Left lobe of liver (tissue), 2 donors: ENCODE results near the gene SLC27A1. TPM values are rescaled to one million over a fixed set of nuclear protein-coding genes. Genes with fewer than 3 reads are reported as not detected.

Experiments
- ATAC-seq: fragments of 200-7000 bp; cut with Tn5 transposase; one replicate; pipeline ENCODE4 v1.9.1; 2020; ENCODE audit warnings: mild to moderate bottlenecking, moderate library complexity
- DNase-seq: peaks from one replicate; pipeline ENCODE4 v3.0.0-alpha.2; 2020; ENCODE audit warnings: low spot score
- total RNA-seq: library from RNA; stranded (reverse); gene quantifications from one replicate; pipeline ENCODE4 v1.2.1, GENCODE V29; 2021
- donor health status: DM: no; HTN: no; CAD: no; lungs with moderate emphysema.
- donor health status: DM: no; HTN: yes; CAD: no.

SLC27A1 gene
- 7.0 TPM for total RNA-seq

GRCh38 chr19:17470068-17470841, at the start of gene SLC27A1:
Gene SLC27A1, plus strand, starts transcription at chr19:17470524. Its CDS starts 17 bp downstream, at chr19:17470541.
- ATAC-seq (peak; percentile 88), DNase-seq (peak; percentile 99)

GRCh38 chr19:17421942-17422341, 48.4 kb upstream of the SLC27A1 start:
- ATAC-seq, result no peak
- no peak for DNase-seq

DNA sequence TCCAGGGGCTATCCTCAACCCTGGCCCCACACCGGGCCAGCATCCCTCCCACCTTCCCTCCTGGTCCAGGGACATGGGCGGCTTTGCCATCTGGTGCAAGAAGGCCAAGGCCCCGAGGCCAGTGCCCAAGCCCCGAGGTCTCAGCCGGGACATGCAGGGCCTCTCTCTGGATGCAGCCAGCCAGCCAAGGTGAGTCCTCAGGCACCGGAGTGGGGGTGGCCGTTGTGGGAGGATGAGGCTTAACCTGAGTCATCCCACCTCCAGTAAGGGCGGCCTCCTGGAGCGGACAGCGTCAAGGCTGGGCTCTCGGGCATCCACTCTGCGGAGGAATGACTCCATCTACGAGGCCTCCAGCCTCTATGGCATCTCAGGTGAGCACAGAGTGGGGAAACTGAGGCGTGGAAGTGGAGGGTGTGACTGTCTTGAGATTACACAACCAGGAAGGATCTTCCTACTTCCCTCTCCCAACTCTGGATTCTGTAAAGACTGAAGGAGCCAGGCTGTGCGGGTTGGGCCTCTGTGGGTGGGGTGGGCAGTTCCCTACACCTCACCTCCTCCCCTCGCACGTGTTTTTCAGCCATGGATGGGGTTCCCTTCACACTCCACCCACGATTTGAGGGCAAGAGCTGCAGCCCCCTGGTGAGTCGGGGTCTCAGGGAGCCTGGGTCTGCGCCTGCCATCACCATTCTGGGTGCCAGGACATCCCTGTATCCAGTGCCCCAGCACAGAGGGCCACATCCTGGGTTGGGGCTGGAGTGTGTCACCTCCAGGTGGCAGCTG, 46.7 kb upstream of the SLC27A1 start:
- no peak for DNase-seq
- ATAC-seq, result no peak

DNA sequence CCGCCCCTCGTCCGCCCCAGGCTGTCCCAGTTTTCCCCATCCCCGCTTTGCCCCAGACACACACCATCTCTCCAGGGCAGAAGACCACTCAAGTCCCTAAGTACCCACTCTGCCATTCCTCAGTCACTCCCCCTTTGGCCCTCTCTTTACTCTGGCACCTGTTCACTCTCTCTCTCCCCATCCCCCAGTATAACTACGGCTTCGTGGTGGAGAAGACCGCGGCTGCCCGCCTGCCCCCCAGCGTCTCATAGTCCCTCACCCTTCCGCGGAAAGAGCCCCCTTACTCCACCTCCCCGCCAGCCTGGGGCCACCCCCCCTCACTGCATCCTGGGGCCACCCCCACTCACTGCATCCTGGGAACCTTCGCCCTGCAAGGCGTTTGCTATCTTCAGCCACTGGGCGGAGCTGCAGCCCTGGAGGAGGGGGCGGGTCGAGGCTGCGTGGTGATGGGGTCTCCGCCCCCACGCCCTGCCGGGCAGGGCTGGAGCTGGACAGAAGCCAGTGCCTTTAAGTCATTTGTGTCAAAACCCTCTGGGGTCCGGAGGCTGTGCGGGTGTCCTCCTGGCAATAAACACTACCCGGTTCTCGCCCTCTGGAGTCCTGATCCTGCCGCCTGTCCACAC, 45.5 kb upstream of the SLC27A1 start:
- ATAC-seq (peak; percentile 18), DNase-seq (peak; percentile 47)

- DNase-seq (no peak), ATAC-seq (peak; percentile 20)
Measured at GRCh38 chr19:17429641-17430113, 40.6 kb upstream of the SLC27A1 start.

DNA sequence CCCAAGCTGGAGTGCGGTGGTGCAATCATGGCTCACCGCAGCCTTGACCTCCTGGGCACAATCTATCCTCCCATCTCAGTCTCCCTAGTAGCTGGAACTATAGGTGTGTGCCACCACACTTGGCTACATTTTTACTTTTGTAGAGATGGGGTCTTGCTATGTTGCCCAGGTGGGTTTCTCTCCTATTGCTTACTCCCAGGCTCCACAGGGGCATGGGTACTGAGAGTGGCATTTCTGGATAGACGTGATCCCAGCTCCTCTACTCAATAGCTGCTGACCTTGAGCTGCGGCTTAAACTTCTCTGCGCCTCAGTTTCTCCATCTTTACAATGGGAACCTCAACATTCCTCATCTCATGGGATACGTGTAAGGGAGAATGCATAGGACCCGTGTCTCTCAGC, 38.9 kb upstream of the SLC27A1 start:
- DNase-seq (no peak), ATAC-seq (no peak)

DNA sequence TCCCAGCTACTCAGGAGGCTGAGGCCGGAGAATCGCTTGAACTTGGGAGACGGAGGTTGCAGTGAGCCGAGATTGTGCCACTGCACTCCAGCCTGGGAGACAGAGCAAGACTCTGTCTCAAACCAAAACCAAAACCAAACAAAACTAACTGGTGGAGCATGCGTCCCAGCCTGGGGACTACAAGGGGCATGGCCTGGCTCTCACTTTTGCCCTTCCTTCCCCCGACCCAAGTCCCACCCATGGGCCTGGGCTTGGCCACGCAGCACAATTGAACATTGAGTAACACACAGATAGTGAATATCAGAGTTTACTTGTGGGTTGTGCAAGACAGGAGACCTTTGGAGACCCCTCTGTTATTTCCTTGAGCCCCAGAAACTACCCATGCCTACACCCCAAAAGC, 35.1 kb upstream of the SLC27A1 start:
- ATAC-seq, result peak; percentile 37
- no peak for DNase-seq

DNA sequence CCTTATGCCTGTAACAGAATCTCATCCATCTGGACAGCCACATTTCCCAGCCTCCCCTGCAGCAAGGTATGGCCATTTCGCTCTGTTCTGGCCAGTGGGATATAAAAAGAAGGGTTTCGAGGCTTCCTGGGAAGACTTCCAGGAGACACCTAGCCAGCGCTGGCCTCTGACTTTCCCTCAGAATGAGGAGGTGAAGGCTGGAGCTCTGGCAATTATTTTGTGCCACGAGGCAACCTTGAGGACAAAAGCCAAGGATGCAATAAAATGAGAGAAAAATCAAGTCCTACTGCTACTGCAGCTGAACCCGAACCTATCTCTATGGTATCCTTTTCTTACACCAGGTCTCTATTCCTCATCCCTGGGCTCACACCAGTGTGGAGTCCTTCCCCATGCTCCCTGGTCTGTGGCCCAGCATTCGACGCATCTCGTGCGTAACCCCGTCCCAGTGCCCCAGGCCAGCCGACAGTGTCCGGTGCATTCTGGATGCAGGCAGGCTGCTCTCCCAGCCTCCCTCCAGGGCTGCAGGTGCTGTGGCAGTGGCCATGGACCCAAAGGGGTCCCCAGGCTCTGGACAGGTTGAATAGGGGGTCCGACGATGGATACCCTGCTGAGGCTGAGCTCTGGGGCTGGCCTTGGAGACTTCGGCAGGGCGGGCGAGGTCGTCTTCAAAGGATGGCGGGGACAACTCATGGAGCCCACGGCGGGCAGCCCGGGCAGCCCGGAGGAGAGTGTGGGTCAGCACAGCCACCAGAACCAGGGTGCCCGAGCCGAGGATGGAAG, 34.0 kb upstream of the SLC27A1 start:
- ATAC-seq, result no peak
- DNase-seq, result no peak

GRCh38 chr19:17436874-17437267, 33.5 kb upstream of the SLC27A1 start:
- DNase-seq (no peak), ATAC-seq (no peak)

DNA sequence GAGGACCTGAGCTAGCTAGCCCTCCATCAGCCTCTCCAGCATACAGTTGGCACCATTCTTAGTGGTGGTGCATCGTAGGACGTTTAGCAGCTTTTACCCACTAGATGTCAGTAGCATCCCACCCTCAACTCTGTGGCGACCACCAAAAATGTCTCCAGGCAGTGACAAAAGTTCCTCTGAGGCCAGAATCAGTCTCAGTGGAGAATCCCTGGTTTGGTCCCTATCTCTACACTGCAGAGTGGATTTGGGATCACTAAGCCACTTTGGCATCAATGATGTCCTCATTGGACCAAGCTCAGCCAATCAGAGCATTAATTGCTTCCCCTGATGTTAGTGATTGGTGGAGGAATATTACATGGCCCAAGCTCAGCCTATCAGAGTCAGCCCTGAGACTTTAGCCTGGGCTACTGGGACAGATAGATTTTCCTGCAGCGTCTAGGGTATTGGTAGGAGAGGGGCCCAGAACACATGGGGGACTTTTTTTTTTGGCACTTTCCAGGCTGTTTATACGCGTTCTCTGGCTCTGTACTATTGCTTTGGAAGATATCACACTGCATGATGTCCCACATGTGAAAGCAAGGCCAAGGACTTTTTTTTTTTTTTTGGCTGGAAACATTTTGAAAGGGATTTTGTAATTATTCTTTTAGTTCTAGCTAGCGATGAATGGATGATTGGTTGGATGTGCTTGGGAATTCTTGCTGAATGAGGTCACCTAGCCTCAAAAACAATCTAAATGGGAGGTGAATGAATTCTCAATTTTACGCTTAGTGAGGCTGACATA, 28.9 kb upstream of the SLC27A1 start:
- DNase-seq (no peak), ATAC-seq (peak; percentile 60)

- no peak for DNase-seq
- ATAC-seq, result no peak
Measured at GRCh38 chr19:17445526-17446165, 24.7 kb upstream of the SLC27A1 start.

DNA sequence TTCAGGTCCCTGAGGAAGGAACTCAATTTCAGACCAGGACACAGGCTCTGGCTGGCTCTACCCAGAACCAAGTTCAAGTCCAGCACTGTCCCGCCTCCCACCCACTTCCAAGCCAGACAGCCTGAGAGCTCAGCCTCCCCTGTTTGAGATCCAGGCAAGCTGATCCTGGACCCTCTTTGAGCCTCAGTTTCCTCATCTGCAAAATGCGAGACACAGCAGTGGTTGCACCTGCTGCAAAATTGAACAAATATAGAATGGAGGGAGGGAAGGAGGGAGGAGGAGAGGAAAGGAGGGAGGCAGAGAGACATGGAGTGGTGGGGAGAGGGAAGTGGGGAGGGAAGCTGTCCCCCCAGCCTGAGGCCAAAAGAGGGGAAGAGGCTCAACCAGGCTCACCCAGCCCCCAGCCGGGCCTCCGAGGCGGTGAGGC, 22.6 kb upstream of the SLC27A1 start:
- ATAC-seq (no peak), DNase-seq (no peak)

- DNase-seq, result no peak
- peak; percentile 73 for ATAC-seq
Measured at GRCh38 chr19:17448131-17448967, 22.0 kb upstream of the SLC27A1 start, which contains the start of gene TMEM221. Gene TMEM221, minus strand, starts transcription at chr19:17448668. Its CDS starts 206 bp downstream, at chr19:17448462.

DNA sequence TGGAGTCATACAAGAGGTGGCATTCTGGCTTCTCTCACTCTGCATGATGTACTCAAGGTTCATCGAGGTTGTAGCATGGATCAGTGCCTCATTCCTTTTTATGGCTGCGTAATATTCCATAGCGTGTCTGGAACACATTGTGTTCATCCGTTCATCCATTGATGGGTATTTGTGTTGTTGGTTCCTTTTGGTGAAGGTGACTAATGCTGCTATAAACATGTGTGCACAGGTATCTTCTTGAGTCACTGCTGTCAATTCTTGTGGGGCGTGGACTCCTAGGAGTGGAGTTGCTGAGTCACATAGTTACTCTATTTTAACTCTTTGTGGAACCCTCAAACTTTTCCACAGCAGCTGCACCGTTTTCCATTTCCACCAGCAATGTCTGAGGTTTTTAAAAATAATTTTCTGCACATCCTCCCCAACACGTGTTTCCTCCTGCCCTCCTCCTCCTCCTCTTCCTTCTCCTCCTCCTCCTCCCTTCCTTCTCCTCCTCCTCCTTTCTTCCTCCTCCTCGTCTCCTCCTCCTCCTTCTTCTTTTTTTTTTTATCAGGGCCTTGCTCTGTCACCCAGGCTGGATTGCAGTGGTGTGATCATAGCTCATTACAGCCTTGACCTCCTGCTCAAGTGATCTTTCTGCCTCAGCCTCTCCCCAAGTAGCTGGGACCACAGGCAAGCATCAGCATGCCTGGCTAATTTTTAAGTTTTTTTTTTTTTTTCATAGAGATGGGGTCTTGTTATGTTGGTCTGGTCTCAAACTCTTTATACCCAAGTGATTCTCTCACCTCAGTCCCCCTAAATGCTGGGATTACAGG, 19.9 kb upstream of the SLC27A1 start:
- DNase-seq, result no peak

DNA sequence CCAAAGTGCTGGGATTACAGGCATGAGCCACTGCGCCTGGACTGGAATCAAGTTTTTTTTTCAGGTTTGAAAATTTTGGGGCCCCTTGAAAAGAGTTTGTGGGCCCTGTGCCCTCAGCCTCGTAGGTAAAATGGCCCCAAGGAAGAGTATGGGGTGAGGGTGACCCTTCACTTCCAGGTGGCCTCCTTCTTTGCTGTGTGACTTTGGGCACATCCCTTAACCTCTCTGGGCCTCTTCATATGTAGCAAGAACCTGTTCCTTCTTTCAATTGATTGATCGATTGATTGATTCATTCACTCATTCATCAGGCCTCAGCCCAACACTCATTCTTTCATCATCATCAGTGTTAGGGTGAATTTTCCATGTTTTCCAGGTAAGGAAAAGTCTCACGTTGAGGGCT, 18.5 kb upstream of the SLC27A1 start:
- no peak for ATAC-seq
- no peak for DNase-seq

More for the DNA sequence above, 19.9 kb upstream of the SLC27A1 start:
- ATAC-seq, result no peak

DNA sequence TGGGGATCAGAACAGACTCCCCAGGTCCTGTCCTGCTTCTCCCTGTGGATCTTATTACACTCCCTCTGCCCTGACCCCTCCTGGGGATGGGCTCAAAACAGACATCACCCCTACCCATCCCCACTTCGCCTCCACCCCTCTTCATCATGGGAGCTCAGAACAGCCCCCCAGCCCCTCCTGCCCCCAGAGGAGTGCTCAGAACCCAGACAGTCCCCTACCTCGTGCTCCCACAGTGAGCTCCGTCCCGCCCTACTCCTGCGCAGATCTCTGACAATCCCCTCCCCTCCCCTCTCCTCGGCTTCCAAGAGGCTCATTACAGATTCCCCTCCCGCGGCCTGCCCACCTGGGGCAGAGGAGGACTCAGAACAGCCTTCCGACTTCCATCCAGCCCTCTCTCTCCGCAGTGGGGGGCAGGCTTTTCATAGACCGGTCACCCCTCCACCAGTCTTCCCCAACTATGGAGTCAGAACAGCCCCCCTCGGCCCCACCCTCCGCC, 15.7 kb upstream of the SLC27A1 start:
- no peak for DNase-seq
- ATAC-seq, result no peak
